ENCODE data around the gene RELL1.
A peak's percentile ranks its signal among the peaks of the same experiment; 100 is the strongest.

The RELL1 gene, protein sequence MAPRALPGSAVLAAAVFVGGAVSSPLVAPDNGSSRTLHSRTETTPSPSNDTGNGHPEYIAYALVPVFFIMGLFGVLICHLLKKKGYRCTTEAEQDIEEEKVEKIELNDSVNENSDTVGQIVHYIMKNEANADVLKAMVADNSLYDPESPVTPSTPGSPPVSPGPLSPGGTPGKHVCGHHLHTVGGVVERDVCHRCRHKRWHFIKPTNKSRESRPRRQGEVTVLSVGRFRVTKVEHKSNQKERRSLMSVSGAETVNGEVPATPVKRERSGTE

GRCh38 chr4:37686373-37687193 lies at the start of gene RELL1:
TSS of gene RELL1 (minus strand) at chr4:37686376. CDS start at chr4:37686287, 89 bp downstream.
- peak; percentile 99 for DNase-seq

- DNase-seq: no peak
Measured at GRCh38 chr4:37735578-37735977, 49.4 kb upstream of the RELL1 start.

- no peak for DNase-seq
Measured at GRCh38 chr4:37734989-37735388, 48.8 kb upstream of the RELL1 start.

DNA sequence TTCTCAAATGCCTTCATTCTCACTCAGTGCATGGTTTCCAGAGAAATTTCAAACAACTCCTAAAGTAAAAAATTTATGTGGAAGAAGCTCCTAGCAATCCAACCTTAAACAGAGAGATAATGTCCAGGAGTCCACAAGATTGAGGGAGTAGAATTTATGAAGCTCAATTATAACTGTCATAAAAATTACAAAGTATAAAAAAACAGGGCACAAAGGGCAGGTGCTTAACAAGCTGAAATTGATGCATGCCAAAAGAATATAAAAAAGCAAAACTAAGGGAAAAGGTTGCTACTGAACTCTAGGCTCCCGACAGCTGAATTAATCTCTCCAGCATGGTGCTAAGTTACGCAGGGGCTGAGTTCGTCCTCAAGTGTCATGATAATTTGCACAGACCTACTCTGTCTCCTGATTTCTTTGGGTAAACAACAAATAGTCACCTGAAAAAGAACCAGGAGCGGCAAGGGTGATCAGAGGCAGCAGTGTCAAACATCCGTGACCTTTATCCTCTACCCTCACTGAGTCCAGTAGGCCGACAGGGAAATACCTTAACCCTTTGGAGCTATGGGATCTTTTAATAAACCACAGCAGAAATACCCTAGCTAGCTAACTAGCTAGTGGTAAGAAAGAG lies 47.2 kb upstream of the RELL1 start:
- no peak for DNase-seq

DNA sequence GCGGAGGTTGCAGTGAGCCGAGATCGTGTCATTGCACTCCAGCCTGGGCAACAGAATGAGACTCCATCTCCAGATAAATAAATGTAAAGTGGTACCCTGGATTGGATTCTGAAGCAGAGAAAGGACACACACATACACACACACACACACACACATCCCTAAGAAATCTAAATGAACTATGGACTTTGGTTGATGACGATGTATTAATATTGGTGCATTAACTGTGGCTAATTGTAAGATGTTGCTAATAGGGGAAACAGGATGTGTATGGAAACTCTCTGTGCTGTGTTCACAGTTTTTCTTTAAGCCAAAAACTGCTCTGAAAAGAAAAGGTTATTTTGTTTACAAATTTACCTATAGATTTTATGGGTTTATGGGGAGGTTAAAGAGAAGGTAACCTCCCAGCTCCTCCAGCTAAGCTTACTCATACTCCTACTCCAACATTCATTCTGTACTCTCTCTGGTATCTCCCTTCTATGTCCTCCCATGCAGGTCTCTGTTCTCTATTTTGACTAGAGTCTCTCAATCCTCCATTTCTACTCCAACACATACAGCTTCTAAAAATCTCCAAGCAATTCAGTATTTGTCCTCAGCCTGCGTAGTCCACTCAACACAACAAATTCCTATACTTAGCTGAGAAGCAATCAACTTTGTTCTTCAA lies 46.5 kb upstream of the RELL1 start:
- DNase-seq: no peak

GRCh38 chr4:37729649-37730004 lies 43.5 kb upstream of the RELL1 start:
- no peak for DNase-seq

DNA sequence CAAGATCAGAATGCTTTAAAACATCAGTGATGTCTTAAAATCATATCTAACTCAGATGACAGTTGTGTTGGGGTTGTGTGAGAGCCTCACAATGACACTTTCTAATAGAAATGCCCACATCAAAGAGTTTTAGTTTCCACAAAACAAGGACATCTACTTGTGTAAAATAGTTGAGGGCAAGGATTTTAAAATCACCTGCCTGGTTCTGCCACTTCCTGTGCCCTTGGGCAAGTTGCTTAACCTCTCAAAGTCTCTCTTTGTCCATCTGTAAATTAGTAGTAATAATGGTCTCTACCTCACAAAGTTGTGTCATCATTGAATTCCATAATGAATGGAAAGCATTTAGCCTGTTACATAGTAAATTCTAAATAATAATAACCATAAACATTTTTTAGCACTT lies 41.9 kb upstream of the RELL1 start:
- no peak for DNase-seq

GRCh38 chr4:37727635-37728034 lies 41.5 kb upstream of the RELL1 start:
- no peak for DNase-seq

DNA sequence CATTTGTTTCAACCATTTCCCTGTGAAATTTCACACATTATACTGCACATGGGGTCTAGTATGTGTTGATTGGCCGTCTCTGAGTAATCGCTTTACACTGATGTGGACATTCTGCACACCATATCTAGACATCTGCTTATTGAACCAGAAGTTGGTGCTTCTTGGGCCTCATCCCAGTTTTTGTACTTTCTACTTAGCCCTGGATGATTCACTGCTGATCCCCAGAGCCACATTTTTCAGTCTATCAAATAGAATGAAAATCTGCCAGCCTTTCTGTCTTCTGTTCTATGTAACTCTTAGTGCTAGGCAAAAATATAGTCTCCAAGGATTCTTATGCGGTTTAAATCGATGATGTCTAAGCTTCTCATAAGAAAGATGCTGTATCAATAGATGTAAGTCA lies 40.5 kb upstream of the RELL1 start:
- DNase-seq: no peak

DNA sequence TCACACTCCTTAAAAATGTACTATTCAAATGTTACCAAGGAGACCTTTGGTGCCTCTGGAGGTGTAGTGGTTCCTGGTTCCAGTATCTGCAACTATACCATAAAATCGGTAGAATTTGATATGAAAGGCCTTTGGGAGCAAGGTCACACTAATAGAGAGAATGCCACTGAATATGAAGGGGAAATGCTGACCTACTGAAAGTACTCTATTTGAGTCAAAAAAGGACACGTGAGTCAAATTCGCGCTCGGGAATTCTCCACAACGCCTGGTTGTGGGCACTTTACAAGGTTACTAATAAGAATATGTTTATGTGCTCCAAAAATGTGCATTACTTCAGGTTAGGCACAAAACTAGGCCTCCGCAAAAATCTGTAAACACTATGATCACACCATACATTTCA lies 39.5 kb upstream of the RELL1 start:
- DNase-seq: no peak

DNA sequence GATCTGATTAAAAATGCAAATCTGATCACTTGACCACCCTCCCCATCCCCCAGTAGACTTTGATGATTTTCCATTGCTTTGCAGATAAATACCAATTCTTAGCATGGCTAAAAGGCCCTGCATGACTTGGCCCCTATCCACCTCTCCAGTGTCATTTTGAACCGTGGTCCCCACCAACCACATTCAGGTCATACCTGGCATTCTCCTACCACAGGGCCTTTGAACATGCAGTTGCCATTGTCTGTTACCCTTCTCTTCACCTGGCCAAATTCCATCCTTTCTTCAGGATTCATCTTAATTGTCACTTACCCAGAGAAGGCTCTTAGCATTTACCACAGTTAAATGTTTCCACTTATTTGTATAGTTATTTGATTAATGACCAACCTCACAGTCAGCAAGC lies 36.9 kb upstream of the RELL1 start:
- no peak for DNase-seq

- DNase-seq: no peak
Measured at GRCh38 chr4:37721995-37722638, 35.9 kb upstream of the RELL1 start.

DNA sequence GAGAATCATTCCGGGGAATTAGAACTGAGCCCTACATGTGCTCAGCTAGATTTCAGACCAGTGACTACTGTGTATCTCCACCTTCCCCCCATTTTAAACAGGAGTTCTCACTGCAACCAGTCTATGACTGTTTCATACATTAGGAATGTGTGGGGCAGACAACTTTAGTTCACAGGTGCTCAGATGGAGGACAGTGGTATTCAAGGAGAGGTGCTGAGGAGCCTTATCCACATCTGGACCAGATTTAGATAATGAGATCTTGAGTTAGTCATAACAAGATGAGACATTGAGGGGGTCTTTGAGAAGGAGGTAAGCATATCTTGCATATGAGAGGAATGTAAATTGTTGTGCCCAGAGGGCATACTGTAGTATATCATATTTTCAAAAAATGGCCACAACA lies 32.8 kb upstream of the RELL1 start:
- no peak for DNase-seq

DNA sequence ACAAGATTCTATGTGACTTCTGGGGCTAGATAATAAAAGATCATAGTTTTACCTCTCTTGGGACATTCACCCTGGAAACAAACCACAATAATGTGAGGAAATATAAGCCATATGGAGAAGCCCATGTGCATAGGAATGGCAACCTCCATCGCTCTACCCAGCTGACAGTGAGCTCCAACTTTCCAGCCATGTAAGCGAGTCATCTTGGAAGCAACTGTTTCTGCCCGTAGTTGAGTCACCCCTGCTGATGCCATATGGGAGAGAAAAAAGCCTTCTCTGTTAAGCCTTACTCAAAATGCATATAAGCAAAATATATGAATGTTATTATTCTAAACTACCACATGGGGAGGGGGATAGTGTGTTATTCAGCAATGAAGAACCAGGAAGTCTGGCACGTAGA lies 31.4 kb upstream of the RELL1 start:
- DNase-seq: no peak

- no peak for DNase-seq
Measured at GRCh38 chr4:37715889-37716402, 29.8 kb upstream of the RELL1 start.

DNA sequence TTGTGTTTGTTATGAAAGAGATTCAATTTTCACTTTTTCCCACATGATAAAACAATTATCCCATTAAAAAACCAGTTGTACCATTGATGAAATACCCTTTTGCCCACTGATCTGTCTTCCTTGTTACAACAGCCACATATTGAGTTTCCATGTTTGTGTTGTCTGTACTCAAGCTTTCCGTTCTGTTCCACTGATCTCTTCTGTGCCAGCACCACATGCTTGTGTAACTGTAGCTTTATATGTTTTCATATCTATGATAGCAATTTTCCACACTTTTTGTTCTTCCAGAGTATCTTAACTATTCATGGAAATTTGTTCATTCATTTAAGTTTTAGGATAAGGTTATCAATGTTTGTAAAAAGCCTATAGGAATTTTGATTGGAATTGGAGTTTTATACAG lies 24.3 kb upstream of the RELL1 start:
- DNase-seq: no peak

DNA sequence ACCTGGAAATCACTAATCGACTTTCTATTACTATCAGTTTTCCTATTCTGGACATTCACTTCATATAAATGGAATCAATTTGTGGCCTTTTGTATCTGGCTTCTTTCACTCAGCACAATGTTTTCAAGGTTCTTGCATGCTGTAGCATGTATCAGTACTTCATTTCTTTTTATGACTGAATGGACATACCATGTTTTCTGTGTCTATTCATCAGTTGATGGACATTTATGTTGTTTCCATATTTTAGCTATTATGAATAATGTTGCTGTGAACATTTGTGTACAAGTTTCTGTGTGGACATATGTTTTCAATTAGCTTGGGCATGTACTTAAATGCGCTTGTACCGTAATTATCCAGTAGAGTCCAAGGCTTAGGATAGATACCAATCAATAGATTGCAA lies 19.9 kb upstream of the RELL1 start:
- DNase-seq: no peak

- DNase-seq: no peak
Measured at GRCh38 chr4:37705571-37705970, 19.4 kb upstream of the RELL1 start.

DNA sequence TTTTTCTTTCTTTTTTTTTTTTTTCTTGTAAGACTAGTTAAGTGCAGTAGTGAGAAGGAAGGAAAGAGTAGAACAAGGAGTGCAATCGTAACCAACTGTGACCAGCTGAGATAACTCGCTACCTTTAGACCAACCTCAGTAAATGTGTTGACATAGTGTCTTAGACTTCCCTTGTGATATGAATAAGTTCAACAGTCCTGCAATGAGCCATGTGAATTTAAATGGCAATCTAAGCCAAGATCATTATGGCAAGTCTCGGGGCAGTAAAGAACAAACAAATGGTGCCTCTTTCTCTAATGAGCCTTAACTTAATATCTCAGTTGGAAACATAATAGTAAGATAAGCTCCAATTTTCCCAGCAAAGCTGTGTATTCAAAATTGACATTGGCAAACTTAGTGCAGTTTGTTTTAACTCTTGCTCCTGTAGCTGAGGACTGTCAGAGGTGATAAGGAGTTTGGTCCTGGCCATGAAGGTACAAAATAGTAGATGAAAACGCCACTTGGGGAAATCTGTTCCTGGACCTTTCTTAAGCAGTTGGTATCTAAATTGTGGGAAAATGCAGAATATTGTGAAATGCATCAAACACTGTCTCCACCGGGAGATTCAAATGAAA lies 13.8 kb upstream of the RELL1 start:
- no peak for DNase-seq

- DNase-seq: no peak
Measured at GRCh38 chr4:37697566-37697965, 11.4 kb upstream of the RELL1 start.

DNA sequence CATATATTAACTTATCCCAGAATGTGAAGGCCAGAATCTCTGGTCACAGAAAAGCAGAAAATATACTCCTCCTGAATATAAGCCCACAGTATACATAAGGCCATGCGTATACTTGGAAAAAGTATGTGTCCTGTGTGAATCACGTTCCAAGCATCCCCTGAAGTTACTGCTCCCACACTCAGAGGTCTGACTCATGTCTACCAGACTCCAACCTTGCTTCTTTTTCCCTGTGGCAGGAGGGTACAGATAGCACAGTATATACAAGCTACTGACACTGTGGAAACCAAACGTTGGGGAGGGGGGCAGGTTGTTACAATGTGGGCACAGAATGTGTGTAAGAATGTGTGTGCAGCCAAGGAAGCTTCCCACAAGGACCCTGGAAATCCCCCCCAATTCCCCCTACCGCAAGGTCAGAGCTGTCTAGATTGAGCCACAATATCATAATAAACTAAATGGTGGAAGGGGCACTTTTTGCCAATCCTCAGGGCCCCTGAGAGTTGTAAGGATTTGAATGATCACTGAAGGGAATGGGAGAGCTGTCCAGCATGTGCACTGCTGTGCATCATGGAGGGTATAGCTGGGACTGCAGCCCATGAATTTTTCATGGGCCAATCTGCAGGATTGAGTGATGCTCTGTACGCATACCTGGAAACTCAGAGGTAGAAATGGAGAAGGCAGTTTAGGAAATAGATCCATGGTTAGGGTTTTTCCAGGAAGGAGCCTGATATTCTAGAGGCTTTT lies 7.4 kb upstream of the RELL1 start:
- DNase-seq: no peak

GRCh38 chr4:37693030-37693429 lies 6.9 kb upstream of the RELL1 start:
- DNase-seq: no peak

All from GOT3 (cell line).